Astrocyte of the spinal cord (primary cell): ENCODE results near the gene ZNF532.

Source experiments
- DNase-seq: peaks from one replicate; pipeline ENCODE4 v3.0.0; 2011; ENCODE audit warnings: low read depth, low spot score
- H3K4me3 ChIP-seq: 2 replicates; pipeline ENCODE4 v1.5.1; 2011; ENCODE audit warnings: low read depth, mild to moderate bottlenecking, low read length, moderate library complexity
- CTCF ChIP-seq: IDR thresholded peaks from 2 replicates; pipeline ENCODE4 v1.5.1; 2012; ENCODE audit warnings: low read depth, mild to moderate bottlenecking, low read length, inconsistent platforms
- in situ Hi-C: cut with HindIII; loops from 2 replicates; pipeline ENCODE4 v1.10.0; 2017; ENCODE audit warnings: low sequenced_read_pairs

ZNF532 gene

GRCh38 chr18:59009846-59010245, 145.2 kb downstream of the ZNF532 start:
- in situ Hi-C loops, result no loop called here
- DNase-seq, result no peak
- no peak overlapping the region for H3K4me3 ChIP-seq
- no peak for TF ChIP-seq CTCF

- no peak for TF ChIP-seq CTCF
- in situ Hi-C loops, result no loop called here
- DNase-seq, result no peak
- no peak overlapping the region for H3K4me3 ChIP-seq
Measured at GRCh38 chr18:59011289-59011688, 146.6 kb downstream of the ZNF532 start.

GRCh38 chr18:59011786-59012185, 147.1 kb downstream of the ZNF532 start:
- TF ChIP-seq CTCF, result no peak
- no peak for DNase-seq
- in situ Hi-C loops, result no loop called here
- no peak overlapping the region for H3K4me3 ChIP-seq

DNA sequence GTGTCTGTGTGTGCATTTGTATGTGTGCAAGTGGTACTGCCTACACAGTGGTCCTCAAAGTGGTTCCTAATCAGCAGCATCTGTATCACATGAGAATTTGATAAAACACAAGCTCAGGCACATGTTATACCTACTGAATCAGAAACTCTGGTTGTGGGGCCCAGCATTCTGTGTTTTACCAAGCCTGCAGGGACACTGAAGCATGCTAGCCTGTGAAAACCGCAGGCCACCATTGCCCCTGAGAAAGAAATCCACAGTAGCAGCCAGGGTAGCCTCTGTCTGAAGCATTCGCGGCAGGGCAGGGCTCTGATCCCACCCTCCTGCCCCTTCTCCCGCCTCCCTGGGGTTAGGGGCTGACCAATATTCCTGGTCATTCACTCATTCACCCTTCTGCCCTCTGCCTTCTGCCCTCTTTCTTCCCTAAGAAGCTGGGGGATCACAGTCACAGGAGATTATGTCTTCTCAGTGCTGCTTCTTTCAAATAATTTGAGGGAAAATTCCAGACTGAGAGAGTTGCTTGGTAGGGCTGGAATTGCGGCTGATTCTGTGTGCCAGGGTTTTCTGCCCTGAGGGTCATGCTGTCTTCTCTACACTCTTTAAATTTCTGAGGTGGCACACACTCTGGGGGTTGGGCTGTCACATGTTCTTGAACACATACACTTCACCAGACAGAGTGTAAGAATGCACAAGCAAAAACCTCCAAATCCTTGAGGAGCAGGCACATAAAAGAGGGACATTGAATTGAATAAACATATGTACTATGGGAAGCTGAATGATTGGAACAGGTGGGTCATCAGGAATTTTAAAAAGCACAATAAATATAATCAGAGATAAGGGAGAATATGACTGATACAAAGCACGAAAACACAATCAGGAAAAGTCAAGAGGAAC, 148.4 kb downstream of the ZNF532 start:
- no peak for TF ChIP-seq CTCF
- H3K4me3 ChIP-seq, result no peak overlapping the region
- in situ Hi-C loops, result no loop called here
- no peak for DNase-seq

DNA sequence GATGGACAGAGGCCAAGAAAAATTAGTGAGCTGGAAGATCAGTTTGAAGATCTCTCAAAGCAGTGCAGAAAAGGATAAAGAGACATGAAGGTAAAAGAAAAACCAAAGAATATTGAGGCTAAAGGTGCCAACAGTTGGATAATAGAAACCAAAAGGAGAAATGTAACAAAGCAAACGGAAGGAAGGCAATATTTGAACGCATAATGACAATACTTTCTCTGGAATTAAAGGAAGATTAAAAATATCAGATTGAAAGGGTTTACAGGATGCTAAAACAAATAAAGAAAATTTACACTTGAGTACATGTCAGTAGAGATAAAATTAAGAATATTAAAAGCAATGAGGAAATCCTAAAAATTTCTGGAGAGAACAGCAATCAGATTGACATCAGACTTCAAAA, 149.1 kb downstream of the ZNF532 start:
- TF ChIP-seq CTCF, result no peak
- in situ Hi-C loops, result no loop called here

DNA sequence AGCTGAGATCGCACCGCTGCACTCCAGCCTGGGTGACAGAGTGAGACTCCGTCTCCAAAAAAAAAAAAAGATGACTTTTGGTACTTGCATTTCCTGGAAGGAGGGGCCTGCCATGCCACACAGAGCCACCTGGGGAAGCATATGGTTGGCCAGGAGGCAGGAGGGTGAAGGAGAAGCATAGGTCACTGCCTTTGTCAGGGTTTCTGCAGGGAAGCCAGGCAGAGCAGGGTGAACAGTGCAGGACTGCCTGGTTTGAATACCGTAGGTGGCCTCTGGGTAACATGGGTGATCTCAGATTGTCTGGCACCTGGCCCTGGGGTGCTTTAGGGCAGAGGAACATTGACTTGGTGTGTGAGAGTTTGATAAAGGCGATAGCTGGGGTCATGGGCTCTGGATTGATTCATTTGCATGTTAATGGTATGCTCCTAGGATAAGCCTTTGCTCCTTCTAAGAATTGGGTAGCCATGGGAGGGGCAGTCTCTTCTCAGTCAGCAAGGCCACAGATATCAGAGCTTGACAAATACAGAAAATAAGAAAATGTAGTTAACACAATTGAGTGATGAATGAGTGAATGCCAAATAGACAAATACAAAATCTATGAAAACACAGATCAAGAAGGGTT, 151.0 kb downstream of the ZNF532 start:
- H3K4me3 ChIP-seq, result no peak overlapping the region
- no peak for TF ChIP-seq CTCF
- no peak for DNase-seq
- in situ Hi-C loops, result no loop called here

More for the DNA sequence above, 149.1 kb downstream of the ZNF532 start:
- no peak for DNase-seq
- H3K4me3 ChIP-seq, result no peak overlapping the region
